Liver (tissue), 9 donors: ENCODE measurements around the gene SIK2. TPM values are rescaled to one million over a fixed set of nuclear protein-coding genes. Genes with fewer than 3 reads are reported as not detected.

Experiments used
- DNase-seq: peaks from one replicate; pipeline ENCODE4 v3.0.0-alpha.2; 2017; ENCODE audit warnings: low spot score
- H3K27ac ChIP-seq, 2 donors: one replicate each; pipeline ENCODE4 v1.7.0; 2013; ENCODE audit warnings: inconsistent platforms in 2 of 2, low read length in 2 of 2, control low read depth in 1 of 2, low read depth in 1 of 2, mild to moderate bottlenecking in 1 of 2
- H3K27me3 ChIP-seq, 4 donors: one replicate each; pipeline versions ENCODE4 v1.6.1 to v1.7.0; 2013; ENCODE audit warnings: low read length in 3 of 4, inconsistent platforms in 1 of 4, mild to moderate bottlenecking in 1 of 4, moderate library complexity in 1 of 4; ENCODE audit not compliant: control insufficient read depth in 4 of 4, insufficient read depth in 4 of 4
- H3K36me3 ChIP-seq, 4 donors: one replicate each; pipeline versions ENCODE4 v1.6.1 to v1.7.0; 2013; ENCODE audit warnings: low read length in 3 of 4, mild to moderate bottlenecking in 3 of 4, low read depth in 1 of 4, moderate library complexity in 1 of 4; ENCODE audit not compliant: control insufficient read depth in 4 of 4, insufficient read depth in 3 of 4
- H3K4me1 ChIP-seq, 4 donors: one replicate each; pipeline versions ENCODE4 v1.6.1 to v1.7.0; 2013; ENCODE audit warnings: low read length in 3 of 4, mild to moderate bottlenecking in 3 of 4, moderate library complexity in 1 of 4; ENCODE audit not compliant: control insufficient read depth in 4 of 4, insufficient read depth in 4 of 4
- H3K4me3 ChIP-seq, 3 donors: one replicate each; pipeline versions ENCODE4 v1.6.1 to v1.7.0; 2013; ENCODE audit warnings: low read length in 3 of 3, control low read depth in 1 of 3, low read depth in 1 of 3, mild to moderate bottlenecking in 1 of 3
- H3K9ac ChIP-seq, 2 donors: one replicate each; pipeline ENCODE4 v1.7.0; 2013; ENCODE audit warnings: low read length in 2 of 2, mild to moderate bottlenecking in 2 of 2, moderate library complexity in 2 of 2, control low read depth in 1 of 2, low read depth in 1 of 2
- H3K9me3 ChIP-seq, 4 donors: one replicate each; pipeline versions ENCODE4 v1.6.1 to v1.7.0; 2013; ENCODE audit warnings: low read length in 3 of 4; ENCODE audit not compliant: control insufficient read depth in 4 of 4
- ATF3 ChIP-seq: IDR thresholded peaks from 2 replicates; pipeline ENCODE4 v1.6.1; 2016; ENCODE audit warnings: antibody characterized with exemption
- CTCF ChIP-seq: fragments of 150-350 bp; IDR thresholded peaks from 2 replicates; pipeline ENCODE4 v1.5.1; 2017; ENCODE audit warnings: improper control_type of control experiment, low read depth, low read length; ENCODE audit not compliant: missing input control
- EGR1 ChIP-seq, 2 donors: IDR thresholded peaks; 2 replicates each; pipeline ENCODE4 v1.6.1; 2016 to 2018; ENCODE audit warnings: antibody characterized with exemption in 2 of 2, low read depth in 2 of 2
- FOXA1 ChIP-seq: IDR thresholded peaks from 2 replicates; pipeline ENCODE4 v1.6.1; 2016; ENCODE audit warnings: antibody characterized with exemption
- FOXA2 ChIP-seq: IDR thresholded peaks from 2 replicates; pipeline ENCODE4 v1.6.1; 2016; ENCODE audit warnings: antibody characterized with exemption
- GABPA ChIP-seq, 2 donors: IDR thresholded peaks in 1 of 2; conservative IDR thresholded peaks in 1 of 2; 2 replicates each; pipeline ENCODE4 v1.6.1; 2016; ENCODE audit warnings: antibody characterized with exemption in 2 of 2, mild to moderate bottlenecking in 1 of 2, moderate library complexity in 1 of 2
- HNF4A ChIP-seq, 2 donors: conservative IDR thresholded peaks; 2 replicates each; pipeline ENCODE4 v1.6.1; 2016; ENCODE audit warnings: antibody characterized with exemption in 2 of 2, mild to moderate bottlenecking in 2 of 2
- HNF4G ChIP-seq: IDR thresholded peaks from 2 replicates; pipeline ENCODE4 v1.6.1; 2016; ENCODE audit warnings: antibody characterized with exemption
- JUND ChIP-seq, 2 donors: IDR thresholded peaks; 2 replicates each; pipeline ENCODE4 v1.6.1; 2016; ENCODE audit warnings: antibody characterized with exemption in 2 of 2
- MAX ChIP-seq: IDR thresholded peaks from 2 replicates; pipeline ENCODE4 v1.6.1; 2016; ENCODE audit warnings: antibody characterized with exemption
- NR2F2 ChIP-seq: IDR thresholded peaks from 2 replicates; pipeline ENCODE4 v1.6.1; 2016; ENCODE audit warnings: antibody characterized with exemption
- RAD21 ChIP-seq, 2 donors: IDR thresholded peaks; 2 replicates each; pipeline ENCODE4 v1.6.1; 2016; ENCODE audit warnings: antibody characterized with exemption in 2 of 2, mild to moderate bottlenecking in 2 of 2
- REST ChIP-seq: IDR thresholded peaks from 2 replicates; pipeline ENCODE4 v1.6.1; 2016; ENCODE audit warnings: antibody characterized with exemption, mild to moderate bottlenecking
- RXRA ChIP-seq, 2 donors: IDR thresholded peaks; 2 replicates each; pipeline ENCODE4 v1.6.1; 2017 to 2018; ENCODE audit warnings: antibody characterized with exemption in 2 of 2, mild to moderate bottlenecking in 1 of 2
- SP1 ChIP-seq: IDR thresholded peaks from 2 replicates; pipeline ENCODE4 v1.6.1; 2018; ENCODE audit warnings: antibody characterized with exemption, mild to moderate bottlenecking
- TAF1 ChIP-seq: conservative IDR thresholded peaks from 2 replicates; pipeline ENCODE4 v1.6.1; 2016; ENCODE audit warnings: antibody characterized with exemption, mild to moderate bottlenecking
- YY1 ChIP-seq: IDR thresholded peaks from 2 replicates; pipeline ENCODE4 v1.6.1; 2016; ENCODE audit warnings: antibody characterized with exemption, mild to moderate bottlenecking
- ZBTB33 ChIP-seq: IDR thresholded peaks from 2 replicates; pipeline ENCODE4 v1.6.1; 2016; ENCODE audit warnings: antibody characterized with exemption
- WGBS: extraction: QIAGEN DNeasy Blood & Tissue Kit; methylation state at CpG from one replicate; pipeline ENCODE4 v1.1.7; 2013; 5-methylcytosine and 5-hydroxymethylcytosine counted together
- polyA plus RNA-seq, 2 donors: library from polyadenylated mRNA; stranded (reverse) in 1 of 2; unstranded in 1 of 2; fragments of 200-250 nt in 1 of 2; fragments of >200 nt in 1 of 2; fragmentation: Nextera tagmentation in 1 of 2; extraction: Ambion mirVana in 1 of 2; gene quantifications; one replicate each; pipeline versions ENCODE4 v1.2.1 to v1.2.3, GENCODE V29; 2013 to 2015
- total RNA-seq, 2 donors: library from RNA; depleted of rRNA; stranded (reverse); fragments of >200 nt; gene quantifications; one replicate each; pipeline ENCODE4 v1.2.3, GENCODE V29; 2014
- donor health status: healthy.
- donor health status: healthy.
- donor health status: healthy.
- donor health status: healthy.
- donor health status: healthy.

The SIK2 gene
- total and polyA plus RNA-seq, 4 donors, result 6.5 to 15.0 (median 9.3) TPM

- no peak for DNase-seq
- Histone ChIP-seq H3K36me3 (peaks cover 0 to 2% (median under 1%) of the 10 kb centered on the region in 4 donors), H3K4me3 (no peak overlapping the region), H3K27ac (peak overlapping the region; percentile 6 to 40), H3K4me1 (peaks cover 20 to 67% (median 58%) of the 10 kb centered on the region in 4 donors), H3K9me3 (no peaks in the 10 kb centered on the region), H3K27me3 (no peaks in the 10 kb centered on the region), H3K9ac (no peak overlapping the region)
- no peak for TF ChIP-seq GABPA (IDR thresholded peaks at IDR 0.05 in 1 of 2, conservative IDR thresholded peaks at IDR 0.05 in 1 of 2)
- TF ChIP-seq EGR1 (IDR thresholded peaks at IDR 0.05; ENCODE audit: low read depth in 2 of 2), result no peak
- no peak for TF ChIP-seq RAD21 (IDR thresholded peaks at IDR 0.05)
- TF ChIP-seq NR2F2, result no peak
- TF ChIP-seq RXRA (IDR thresholded peaks at IDR 0.05), result no peak
- TF ChIP-seq SP1, result no peak
- no peak for TF ChIP-seq REST
- WGBS, result 71% methylated on average over 4 of the region's 4 CpGs
Observed at GRCh38 chr11:111632516-111633220, 30.4 kb downstream of the SIK2 start.

GRCh38 chr11:111633248-111633647 lies 31.0 kb downstream of the SIK2 start:
- Histone ChIP-seq H3K4me3 (no peak overlapping the region), H3K27me3 (no peaks in the 10 kb centered on the region), H3K9ac (no peak overlapping the region), H3K9me3 (no peaks in the 10 kb centered on the region), H3K4me1 (peaks cover 20 to 61% (median 53%) of the 10 kb centered on the region in 4 donors), H3K27ac (peak overlapping the region; percentile 17 to 40), H3K36me3 (peaks cover 0 to 4% (median 2%) of the 10 kb centered on the region in 4 donors)
- WGBS, result 20% methylated on average over 3 of the region's 3 CpGs
- TF ChIP-seq RAD21 (IDR thresholded peaks at IDR 0.05) (peak; percentile 29 to 35), RXRA (IDR thresholded peaks at IDR 0.05) (peak; percentile 67 to 75), NR2F2 (no peak), SP1 (peak; percentile 70), FOXA2 (peak; percentile 96), ZBTB33 (peak; percentile 43), ATF3 (peak; percentile 32), EGR1 (IDR thresholded peaks at IDR 0.05; ENCODE audit: low read depth in 2 of 2) (no peak), YY1 (peak; percentile 47), GABPA (IDR thresholded peaks at IDR 0.05 in 1 of 2, conservative IDR thresholded peaks at IDR 0.05 in 1 of 2) (no peak), HNF4G (peak; percentile 76), HNF4A (conservative IDR thresholded peaks at IDR 0.05) (peak; percentile 90 to 92), REST (peak; percentile 24), JUND (IDR thresholded peaks at IDR 0.05) (peak in 1 of 2 donors; percentile 69), FOXA1 (peak; percentile 84), MAX (peak; percentile 27), TAF1 (no peak), CTCF (no peak)
- DNase-seq, result no peak
